Erythroblast (primary cell): ENCODE measurements around the gene ZWILCH.

Experiments
- GATA1 ChIP-seq: IDR thresholded peaks from 2 replicates; pipeline ENCODE4 v1.6.1; 2011; ENCODE audit warnings: low read depth, mild to moderate bottlenecking, control low read depth, low read length, moderate library complexity
- POLR2A ChIP-seq: IDR thresholded peaks from 2 replicates; pipeline ENCODE4 v1.6.1; 2011; ENCODE audit warnings: mild to moderate bottlenecking, low read length

DNA sequence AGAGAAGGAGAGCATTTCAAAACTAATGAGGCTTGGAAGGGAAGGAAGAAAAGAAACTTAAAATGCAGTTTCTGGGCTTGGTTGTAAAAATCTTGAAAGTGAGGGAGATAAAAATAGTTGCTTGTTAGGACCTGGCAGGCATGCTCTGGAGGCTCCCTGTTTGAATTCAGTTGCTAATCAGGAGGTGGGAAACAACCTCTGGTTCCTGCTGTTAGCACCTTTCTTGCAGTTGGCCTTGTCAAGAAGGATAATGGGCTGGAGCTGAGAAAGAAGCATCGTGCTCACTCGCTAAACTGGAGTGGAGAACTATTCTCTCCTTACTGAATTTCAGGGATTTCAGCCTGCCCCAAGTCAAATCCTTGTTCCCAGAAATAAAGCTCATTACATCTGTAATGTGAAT lies 31.0 kb upstream of the ZWILCH start:
- TF ChIP-seq POLR2A (no peak), GATA1 (no peak)
